ENCODE results near the gene NETO1. TPM values are rescaled to one million over a fixed set of nuclear protein-coding genes. Genes with fewer than 3 reads are reported as not detected.

Gene NETO1
- total RNA-seq, 1 experiment from 2014 or later: 5.9 TPM

- Histone ChIP-seq H3K18ac (ENCODE audit: insufficient read length, low read depth, low read length) (no peak overlapping the region), H3K14ac (ENCODE audit: insufficient read depth, low read length) (no peak overlapping the region), H2BK120ac (ENCODE audit: low read depth, low read length, poor library complexity, severe bottlenecking) (no peak overlapping the region), H3T11ph (ENCODE audit: low read length) (no peak overlapping the region), H2AFZ (ENCODE audit: low read length) (no peak overlapping the region), H4K5ac (ENCODE audit: insufficient read length, low read depth, low read length) (no peak overlapping the region), H4K8ac (replicated peaks; ENCODE audit: insufficient read length, low read depth, low read length) (no peak overlapping the region), H3K23me2 (ENCODE audit: insufficient read length, low read depth, low read length, poor library complexity, severe bottlenecking) (no peaks in the 10 kb centered on the region), H3K4ac (ENCODE audit: low read depth, low read length) (no peak overlapping the region), H3K56ac (ENCODE audit: insufficient read length, low read depth, low read length) (no peak overlapping the region), H3K9ac (ENCODE audit: extremely low read depth, insufficient read length, low read length) (no peak overlapping the region), H4K91ac (ENCODE audit: insufficient read length, low read depth, low read length) (no peak overlapping the region), H2BK12ac (ENCODE audit: insufficient read length, low read depth, low read length) (no peak overlapping the region), H3K23ac (ENCODE audit: insufficient read length, low read depth, low read length) (no peak overlapping the region), H3K27me3 (ENCODE audit: insufficient read depth, low read length) (no peaks in the 10 kb centered on the region), H2AK5ac (ENCODE audit: insufficient read length, low read length) (no peak overlapping the region), H3K79me2 (ENCODE audit: insufficient read depth, low read length) (no peaks in the 10 kb centered on the region), H2BK15ac (ENCODE audit: low read depth, low read length) (no peak overlapping the region), H3K27ac (ENCODE audit: insufficient read length, low read depth, low read length) (no peak overlapping the region), H3K4me1 (ENCODE audit: insufficient read depth, low read length) (no peaks in the 10 kb centered on the region), H3K9me3 (ENCODE audit: control insufficient read depth, low read depth, low read length) (no peaks in the 10 kb centered on the region), H3K4me2 (ENCODE audit: insufficient read depth, insufficient read length, low read length) (no peak overlapping the region), H4K20me1 (ENCODE audit: control insufficient read depth, insufficient read depth, insufficient read length) (no peaks in the 10 kb centered on the region), H2BK20ac (ENCODE audit: low read depth, low read length, poor library complexity, severe bottlenecking) (no peak overlapping the region), H3K79me1 (ENCODE audit: insufficient read depth, low read depth, low read length, poor library complexity, severe bottlenecking) (no peaks in the 10 kb centered on the region), H2BK5ac (ENCODE audit: insufficient read length, low read length) (no peak overlapping the region)
- Mint-ChIP-seq H3K27me3 (ENCODE audit: low read depth) (no peaks in the 10 kb centered on the region), H3K27ac (no peak overlapping the region), H3K9me3 (no peaks in the 10 kb centered on the region), H3K36me3 (ENCODE audit: insufficient read depth in 1 of 3, low read depth in 3 of 3) (no peaks in the 10 kb centered on the region), H3K4me3 (no peak overlapping the region), H3K4me1 (no peaks in the 10 kb centered on the region)
- WGBS (ENCODE audit: extremely low coverage, insufficient read length, low lambda C conversion rate): no CpG with 5 or more reads among the region's 7 CpGs
- no peak for DNase-seq
- TF ChIP-seq CTCF (conservative IDR thresholded peaks at IDR 0.05): no peak
Measured at GRCh38 chr18:72833471-72833870, 34.3 kb downstream of the NETO1 start.
